H9 (cell line): Measurements from ENCODE around the gene CROCC. TPM values are rescaled to one million over a fixed set of nuclear protein-coding genes. Genes with fewer than 3 reads are reported as not detected.
"Not testable (repeated sequence)": the region's sequence is repeated elsewhere in the genome, so short reads cannot be mapped to it uniquely, and the experiment has no call there.

Source experiments
- DNase-seq: peaks from one replicate; pipeline ENCODE4 v3.0.0-alpha.2; 2017
- H2AFZ ChIP-seq: one replicate; pipeline ENCODE4 v1.6.1; 2013; ENCODE audit warnings: mild to moderate bottlenecking, low read length, control low read depth, moderate library complexity
- H2AK5ac ChIP-seq: 2 replicates; pipeline ENCODE4 v1.6.1; 2013; ENCODE audit warnings: low read length, control low read depth, mixed read lengths; ENCODE audit not compliant: insufficient read length
- H2BK120ac ChIP-seq: one replicate; pipeline ENCODE4 v1.6.1; 2013; ENCODE audit warnings: low read depth, mild to moderate bottlenecking, low read length, control low read depth, inconsistent platforms; ENCODE audit not compliant: poor library complexity, severe bottlenecking
- H2BK12ac ChIP-seq: 2 replicates; pipeline ENCODE4 v1.6.1; 2013; ENCODE audit warnings: low read length, control low read depth, mixed read lengths, low read depth; ENCODE audit not compliant: insufficient read length
- H2BK15ac ChIP-seq: 2 replicates; pipeline ENCODE4 v1.6.1; 2013; ENCODE audit warnings: low read depth, low read length, control low read depth
- H2BK20ac ChIP-seq: one replicate; pipeline ENCODE4 v1.6.1; 2013; ENCODE audit warnings: low read depth, mild to moderate bottlenecking, low read length, control low read depth, inconsistent platforms; ENCODE audit not compliant: poor library complexity, severe bottlenecking
- H2BK5ac ChIP-seq: 2 replicates; pipeline ENCODE4 v1.6.1; 2013; ENCODE audit warnings: low read length, control low read depth, mixed read lengths; ENCODE audit not compliant: insufficient read length
- H3K14ac ChIP-seq: 2 replicates; pipeline ENCODE4 v1.6.1; 2013; ENCODE audit warnings: low read length, control low read depth; ENCODE audit not compliant: insufficient read depth
- H3K18ac ChIP-seq: 2 replicates; pipeline ENCODE4 v1.6.1; 2013; ENCODE audit warnings: low read depth, mild to moderate bottlenecking, mixed read lengths, low read length, control low read depth; ENCODE audit not compliant: insufficient read length
- H3K23ac ChIP-seq: 2 replicates; pipeline ENCODE4 v1.6.1; 2013; ENCODE audit warnings: low read length, control low read depth, mixed read lengths, low read depth; ENCODE audit not compliant: insufficient read length
- H3K23me2 ChIP-seq: 2 replicates; pipeline ENCODE4 v1.6.1; 2013; ENCODE audit warnings: low read depth, mild to moderate bottlenecking, mixed read lengths, low read length, control low read depth; ENCODE audit not compliant: insufficient read length, poor library complexity, severe bottlenecking
- H3K27ac ChIP-seq: 2 replicates; pipeline ENCODE4 v1.5.1; 2013; ENCODE audit warnings: low read length, control low read depth, mixed read lengths, low read depth; ENCODE audit not compliant: insufficient read length
- H3K27me3 ChIP-seq: 2 replicates; pipeline ENCODE4 v1.6.1; 2013; ENCODE audit warnings: low read length, control low read depth, inconsistent platforms; ENCODE audit not compliant: insufficient read depth
- H3K4ac ChIP-seq: 2 replicates; pipeline ENCODE4 v1.6.1; 2013; ENCODE audit warnings: low read depth, mild to moderate bottlenecking, control low read depth, inconsistent platforms, low read length, moderate library complexity
- H3K4me1 ChIP-seq: 2 replicates; pipeline ENCODE4 v1.6.1; 2013; ENCODE audit warnings: low read length, control low read depth, inconsistent platforms; ENCODE audit not compliant: insufficient read depth
- H3K4me2 ChIP-seq: 2 replicates; pipeline ENCODE4 v1.6.1; 2013; ENCODE audit warnings: low read length, control low read depth, mixed read lengths; ENCODE audit not compliant: insufficient read length, insufficient read depth
- H3K56ac ChIP-seq: 2 replicates; pipeline ENCODE4 v1.6.1; 2013; ENCODE audit warnings: low read depth, mild to moderate bottlenecking, mixed read lengths, low read length, control low read depth; ENCODE audit not compliant: insufficient read length
- H3K79me1 ChIP-seq: 2 replicates; pipeline ENCODE4 v1.6.1; 2013; ENCODE audit warnings: low read depth, mild to moderate bottlenecking, moderate library complexity, low read length, control low read depth, inconsistent platforms; ENCODE audit not compliant: insufficient read depth, poor library complexity, severe bottlenecking
- H3K79me2 ChIP-seq: 2 replicates; pipeline ENCODE4 v1.6.1; 2013; ENCODE audit warnings: low read length, control low read depth, inconsistent platforms; ENCODE audit not compliant: insufficient read depth
- H3K9ac ChIP-seq: 2 replicates; pipeline ENCODE4 v1.6.1; 2013; ENCODE audit warnings: low read length, control low read depth, mixed read lengths; ENCODE audit not compliant: insufficient read length; ENCODE audit errors: extremely low read depth
- H3K9me3 ChIP-seq: one replicate; pipeline ENCODE4 v1.6.1; 2013; ENCODE audit warnings: low read depth, low read length, inconsistent platforms; ENCODE audit not compliant: control insufficient read depth
- H3T11ph ChIP-seq: one replicate; pipeline ENCODE4 v1.6.1; 2013; ENCODE audit warnings: mild to moderate bottlenecking, low read length, control low read depth, inconsistent platforms
- H4K20me1 ChIP-seq: one replicate; pipeline ENCODE4 v1.6.1; 2013; ENCODE audit not compliant: control insufficient read depth, insufficient read length, insufficient read depth
- H4K5ac ChIP-seq: 2 replicates; pipeline ENCODE4 v1.6.1; 2013; ENCODE audit warnings: low read depth, mild to moderate bottlenecking, mixed read lengths, low read length, control low read depth; ENCODE audit not compliant: insufficient read length
- H4K8ac ChIP-seq: replicated peaks from 2 replicates; pipeline ENCODE4 v1.6.1; 2013; ENCODE audit warnings: low read length, control low read depth, mixed read lengths, low read depth; ENCODE audit not compliant: insufficient read length
- H4K91ac ChIP-seq: 2 replicates; pipeline ENCODE4 v1.6.1; 2013; ENCODE audit warnings: low read depth, mild to moderate bottlenecking, moderate library complexity, mixed read lengths, low read length, control low read depth; ENCODE audit not compliant: insufficient read length
- H3K27ac Mint-ChIP-seq, 3 experiments: 2 replicates in 2 of 3; 3 replicates in 1 of 3; pipeline ENCODE4 v1.8.0; 2020 to 2021; ENCODE audit warnings: mixed read lengths in 3 of 3, mild to moderate bottlenecking in 1 of 3, moderate library complexity in 1 of 3
- H3K27me3 Mint-ChIP-seq: 2 replicates; pipeline ENCODE4 v1.8.0; 2021; ENCODE audit warnings: low read depth, mild to moderate bottlenecking, moderate library complexity, mixed read lengths
- H3K36me3 Mint-ChIP-seq, 3 experiments: 2 replicates in 2 of 3; 3 replicates in 1 of 3; pipeline ENCODE4 v1.8.0; 2020 to 2021; ENCODE audit warnings: low read depth in 3 of 3, mixed read lengths in 3 of 3; ENCODE audit not compliant: insufficient read depth in 1 of 3
- H3K4me1 Mint-ChIP-seq, 2 experiments: 2 replicates each; pipeline ENCODE4 v1.8.0; 2020; ENCODE audit warnings: mixed read lengths in 2 of 2
- H3K4me3 Mint-ChIP-seq, 2 experiments: 2 replicates in 1 of 2; 3 replicates in 1 of 2; pipeline ENCODE4 v1.8.0; 2020 to 2021; ENCODE audit warnings: mild to moderate bottlenecking in 2 of 2, mixed read lengths in 2 of 2, moderate library complexity in 1 of 2
- H3K9me3 Mint-ChIP-seq, 2 experiments: 2 replicates in 1 of 2; 3 replicates in 1 of 2; pipeline ENCODE4 v1.8.0; 2020; ENCODE audit warnings: mild to moderate bottlenecking in 2 of 2, mixed read lengths in 2 of 2, moderate library complexity in 1 of 2
- WGBS: extraction: QIAGEN DNeasy Blood & Tissue Kit; methylation state at CpG from one replicate; pipeline ENCODE4 v1.1.7; 2013; ENCODE audit warnings: missing lambda C conversion rate, low lambda C conversion rate, mixed read lengths; ENCODE audit not compliant: insufficient read length; ENCODE audit errors: extremely low coverage; 5-methylcytosine and 5-hydroxymethylcytosine counted together
- total RNA-seq: library from RNA; stranded (reverse); gene quantifications from 2 replicates; pipeline ENCODE4 v1.2.1, GENCODE V29; 2021

CROCC gene
- total RNA-seq, 1 experiment from 2014 or later = 40.7 TPM

DNA sequence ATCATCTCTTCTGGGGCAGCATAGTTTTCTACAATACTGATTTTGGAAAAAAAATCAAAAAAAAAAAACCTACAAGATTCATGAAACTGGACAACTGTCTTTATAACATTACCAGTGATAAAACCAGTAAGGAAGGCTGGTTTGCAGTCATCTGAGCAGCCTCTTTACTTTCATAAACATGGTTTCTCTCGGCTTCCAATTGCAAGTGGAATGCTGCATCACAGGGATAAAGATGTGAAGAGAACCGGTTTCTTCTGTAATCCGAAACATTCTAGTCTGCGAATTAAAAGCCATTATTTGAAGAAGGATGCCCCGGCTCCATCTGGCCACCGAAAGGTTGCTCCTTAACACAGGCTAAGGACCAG is 26.5 kb upstream of the CROCC start:
- H2BK12ac ChIP-seq, H3K27ac ChIP-seq, H4K20me1 ChIP-seq, H2BK5ac ChIP-seq, H3K27me3 ChIP-seq, H4K5ac ChIP-seq, H3K36me3 Mint-ChIP-seq, H3K23me2 ChIP-seq, H3K27me3 Mint-ChIP-seq, H3K4me1 ChIP-seq, H3T11ph ChIP-seq, H3K9ac ChIP-seq, H2AFZ ChIP-seq, H3K14ac ChIP-seq, H3K9me3 ChIP-seq, H4K8ac ChIP-seq, H2AK5ac ChIP-seq, H3K4ac ChIP-seq, H3K79me1 ChIP-seq, H3K4me2 ChIP-seq, H2BK15ac ChIP-seq, DNase-seq, H4K91ac ChIP-seq, H3K9me3 Mint-ChIP-seq, H3K56ac ChIP-seq, H3K23ac ChIP-seq, H3K79me2 ChIP-seq, H3K18ac ChIP-seq: not testable (repeated sequence)
- peak overlapping the region in 2 of 3 experiments; percentile 100; a peak in 4 of 7 replicates for H3K27ac Mint-ChIP-seq
- H2BK120ac ChIP-seq = peak overlapping the region; percentile 69
- peak overlapping the region; percentile 11 for H2BK20ac ChIP-seq
- H3K4me3 Mint-ChIP-seq = peak overlapping the region; percentile 76 to 88
- no CpG with 5 or more reads among the region's 6 CpGs for WGBS
- H3K4me1 Mint-ChIP-seq = peaks cover 11 to 14% of the 10 kb centered on the region in 2 experiments

- Histone ChIP-seq H4K5ac (peak within 1 kb of the TSS; percentile 95), H3K9ac (peak within 1 kb of the TSS; percentile 66), H3T11ph (peak within 1 kb of the TSS; percentile 89), H2BK120ac (peak within 1 kb of the TSS; percentile 88), H2BK20ac (peak within 1 kb of the TSS; percentile 11), H2BK5ac (peak within 1 kb of the TSS; percentile 99), H3K14ac (peak within 1 kb of the TSS; percentile 74), H3K4me2 (peak within 1 kb of the TSS; percentile 66), H2AFZ (peak within 1 kb of the TSS; percentile 22), H3K18ac (peak within 1 kb of the TSS; percentile 88), H3K56ac (peak within 1 kb of the TSS; percentile 95), H3K27ac (peak within 1 kb of the TSS; percentile 97)
- H3K4me1 Mint-ChIP-seq = peaks cover 11 to 14% of the 10 kb centered on the region in 2 experiments
- not testable (repeated sequence) for H3K27me3 ChIP-seq, H2BK12ac ChIP-seq, H3K23ac ChIP-seq, H4K20me1 ChIP-seq, H3K4ac ChIP-seq, H4K8ac ChIP-seq, H3K36me3 Mint-ChIP-seq, H3K27me3 Mint-ChIP-seq, H3K79me2 ChIP-seq, H4K91ac ChIP-seq, H3K4me1 ChIP-seq, H3K9me3 ChIP-seq, H3K9me3 Mint-ChIP-seq, H2BK15ac ChIP-seq, H3K79me1 ChIP-seq, H3K23me2 ChIP-seq, H2AK5ac ChIP-seq
- no CpG with 5 or more reads among the region's 39 CpGs for WGBS
- peak within 1 kb of the TSS; percentile 100 for H3K27ac Mint-ChIP-seq
- H3K4me3 Mint-ChIP-seq = peak within 1 kb of the TSS; percentile 76 to 88
- DNase-seq = peak; percentile 85
Measured at GRCh38 chr1:16895598-16896315, 26.0 kb upstream of the CROCC start, which contains the start of gene RNU1-2. RNU1-2 (plus strand) TSS chr1:16895980.
